DOHH2 (cell line): Measurements from ENCODE around the gene ACOT4.

Experiments
- H3F3A ChIP-seq: fragments of 200-600 bp; sonication (generic), shearing (Covaris generic); 2 replicates; pipeline ENCODE4 v1.6.0; 2016; ENCODE audit warnings: antibody characterized with exemption, mild to moderate bottlenecking; ENCODE audit not compliant: control insufficient read depth, insufficient read depth
- H3K27ac ChIP-seq: fragments of 200-600 bp; sonication (generic); 2 replicates; pipeline ENCODE4 v1.5.1; 2014; ENCODE audit warnings: low read depth, mild to moderate bottlenecking, low read length, moderate library complexity
- H3K27me3 ChIP-seq: fragments of 200-600 bp; sonication (generic); 2 replicates; pipeline ENCODE4 v1.6.1; 2014; ENCODE audit warnings: mild to moderate bottlenecking, low read length, mixed read lengths; ENCODE audit not compliant: control insufficient read depth
- H3K36me3 ChIP-seq: fragments of 200-600 bp; sonication (generic); 2 replicates; pipeline ENCODE4 v1.6.1; 2014; ENCODE audit warnings: mild to moderate bottlenecking, low read length, moderate library complexity, mixed read lengths; ENCODE audit not compliant: control insufficient read depth
- H3K4me1 ChIP-seq: fragments of 200-600 bp; sonication (generic); 2 replicates; pipeline ENCODE4 v1.6.1; 2014; ENCODE audit warnings: mild to moderate bottlenecking, low read length, mixed read lengths; ENCODE audit not compliant: control insufficient read depth
- H3K4me2 ChIP-seq: fragments of 200-600 bp; sonication (generic); 2 replicates; pipeline ENCODE4 v1.6.0; 2014; ENCODE audit warnings: mild to moderate bottlenecking, low read length, moderate library complexity
- H3K4me3 ChIP-seq: fragments of 200-600 bp; sonication (generic); 2 replicates; pipeline ENCODE4 v1.5.1; 2014; ENCODE audit warnings: mild to moderate bottlenecking, low read length, mixed read lengths
- H3K79me2 ChIP-seq: fragments of 200-600 bp; sonication (generic); 2 replicates; pipeline ENCODE4 v1.6.1; 2014; ENCODE audit warnings: mild to moderate bottlenecking, low read length, mixed read lengths; ENCODE audit not compliant: control insufficient read depth
- H3K9me2 ChIP-seq: fragments of 200-600 bp; sonication (generic); replicated peaks from 2 replicates; pipeline ENCODE4 v1.6.1; 2014; ENCODE audit warnings: mild to moderate bottlenecking, low read length, mixed read lengths; ENCODE audit not compliant: control insufficient read depth
- H3K9me3 ChIP-seq: fragments of 200-600 bp; sonication (generic); 2 replicates; pipeline ENCODE4 v1.6.1; 2014; ENCODE audit warnings: antibody characterized with exemption, low read length, mixed read lengths; ENCODE audit not compliant: control insufficient read depth, insufficient read depth
- H4K20me1 ChIP-seq: fragments of 200-600 bp; sonication (generic); 2 replicates; pipeline ENCODE4 v1.6.0; 2014; ENCODE audit warnings: low read depth, mild to moderate bottlenecking, antibody characterized with exemption, low read length, moderate library complexity; ENCODE audit not compliant: control insufficient read depth, insufficient read depth
- CTCF ChIP-seq: fragments of 200-600 bp; sonication (generic); IDR thresholded peaks from one replicate; pipeline ENCODE4 v1.5.1; 2014; ENCODE audit warnings: antibody characterized with exemption, mild to moderate bottlenecking, low read depth, low read length; ENCODE audit not compliant: poor library complexity, severe bottlenecking
- EZH2phosphoT487 ChIP-seq: fragments of 200-600 bp; sonication (generic); IDR thresholded peaks from 2 replicates; pipeline ENCODE4 v1.6.1; 2017; ENCODE audit warnings: borderline replicate concordance, mild to moderate bottlenecking, antibody characterized with exemption, low read length, moderate library complexity, mixed read lengths

Gene ACOT4

GRCh38 chr14:73599499-73599898, 7.8 kb downstream of the ACOT4 start:
- peaks cover 9% of the 10 kb centered on the region for H3K27me3 ChIP-seq
- H3K4me3 ChIP-seq: no peak overlapping the region

GRCh38 chr14:73602994-73603393, 11.3 kb downstream of the ACOT4 start:
- Histone ChIP-seq H3K9me2 (no peaks in the 10 kb centered on the region), H3K9me3 (no peaks in the 10 kb centered on the region), H3K4me1 (no peaks in the 10 kb centered on the region), H4K20me1 (no peaks in the 10 kb centered on the region), H3K36me3 (no peaks in the 10 kb centered on the region), H3K27me3 (peaks cover 13% of the 10 kb centered on the region), H3K27ac (no peak overlapping the region), H3F3A (no peaks in the 10 kb centered on the region), H3K4me3 (no peak overlapping the region), H3K79me2 (no peaks in the 10 kb centered on the region), H3K4me2 (no peak overlapping the region)
- TF ChIP-seq EZH2phosphoT487 (no peak), CTCF (no peak)

More at GRCh38 chr14:73599499-73599898, 7.8 kb downstream of the ACOT4 start:
- Histone ChIP-seq H3K36me3 (no peaks in the 10 kb centered on the region), H3K27ac (no peak overlapping the region), H3K4me1 (no peaks in the 10 kb centered on the region), H3K9me3 (no peaks in the 10 kb centered on the region), H3K9me2 (no peaks in the 10 kb centered on the region), H3K79me2 (no peaks in the 10 kb centered on the region), H3K4me2 (no peak overlapping the region), H3F3A (no peaks in the 10 kb centered on the region), H4K20me1 (no peaks in the 10 kb centered on the region; the same call in 1 of the 2 replicates)
- TF ChIP-seq CTCF (no peak), EZH2phosphoT487 (no peak)

GRCh38 chr14:73606271-73606670, 14.6 kb downstream of the ACOT4 start:
- H3K4me2 ChIP-seq: no peak overlapping the region
- H3K9me3 ChIP-seq: no peaks in the 10 kb centered on the region
- no peak overlapping the region for H3K4me3 ChIP-seq
- H3K4me1 ChIP-seq: no peaks in the 10 kb centered on the region
- H3K36me3 ChIP-seq: no peaks in the 10 kb centered on the region
- no peaks in the 10 kb centered on the region for H3K9me2 ChIP-seq
- TF ChIP-seq CTCF: no peak
- no peak for TF ChIP-seq EZH2phosphoT487
- no peaks in the 10 kb centered on the region for H3K79me2 ChIP-seq
- H3F3A ChIP-seq: no peaks in the 10 kb centered on the region
- peaks cover 14% of the 10 kb centered on the region for H3K27me3 ChIP-seq
- no peak overlapping the region for H3K27ac ChIP-seq
- no peaks in the 10 kb centered on the region for H4K20me1 ChIP-seq
